Stimulated activated CD8-positive, alpha-beta memory T cell treated with anti-CD3 and anti-CD28 coated beads, Interleukin-4, amount 100 ng/mL, for 48 hours (primary cell): ENCODE measurements around the gene GPR143.
"Not testable (repeated sequence)": the region's sequence is repeated elsewhere in the genome, so short reads cannot be mapped to it uniquely, and the experiment has no call there.

ENCODE experiments used
- DNase-seq: peaks from one replicate; pipeline ENCODE4 v3.0.0-alpha.2; 2020

Gene GPR143

DNA sequence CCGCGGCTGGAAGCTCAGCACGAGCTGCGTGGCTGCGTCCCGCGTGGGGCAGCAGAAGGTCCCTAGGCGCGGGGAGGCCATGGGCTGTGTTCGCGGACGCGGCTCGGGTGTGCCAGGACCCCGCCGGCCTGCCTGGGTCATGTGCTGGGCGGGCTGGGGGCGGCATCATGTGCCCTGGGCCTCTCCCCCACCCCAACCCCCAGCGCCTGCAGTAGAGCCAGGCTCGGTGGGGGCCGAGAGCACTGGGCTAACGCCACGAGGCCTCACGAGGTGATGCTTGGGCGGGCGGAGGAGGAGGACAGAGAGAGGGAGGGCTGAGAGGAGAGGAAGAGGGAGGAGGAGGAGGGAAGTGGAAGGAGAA lies at the start of gene GPR143:
Gene GPR143 (minus strand): TSS at position 111 of the 361 bp plus-strand sequence. CDS start 30 bp downstream, at position 81.
- DNase-seq = no peak

DNA sequence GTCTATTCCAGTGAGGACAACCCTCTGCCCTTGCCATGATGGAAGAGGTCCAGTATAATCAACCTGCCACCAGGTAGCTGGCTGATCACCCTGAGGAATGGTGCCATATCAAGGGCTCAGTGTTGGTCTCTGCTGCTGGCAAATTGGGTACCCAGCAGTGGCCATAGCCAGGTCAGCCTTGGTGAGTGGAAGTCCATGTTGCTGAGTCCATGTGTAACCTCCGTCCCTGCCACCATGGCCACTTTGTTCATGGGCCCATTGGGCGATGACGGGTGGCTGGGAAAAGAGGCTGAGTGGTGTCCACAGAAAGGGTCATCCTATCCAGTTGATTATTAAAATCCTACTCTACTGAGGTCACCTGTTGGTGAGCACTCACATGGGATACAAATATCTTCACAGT lies 45.4 kb upstream of the GPR143 start:
- not testable (repeated sequence) for DNase-seq

DNA sequence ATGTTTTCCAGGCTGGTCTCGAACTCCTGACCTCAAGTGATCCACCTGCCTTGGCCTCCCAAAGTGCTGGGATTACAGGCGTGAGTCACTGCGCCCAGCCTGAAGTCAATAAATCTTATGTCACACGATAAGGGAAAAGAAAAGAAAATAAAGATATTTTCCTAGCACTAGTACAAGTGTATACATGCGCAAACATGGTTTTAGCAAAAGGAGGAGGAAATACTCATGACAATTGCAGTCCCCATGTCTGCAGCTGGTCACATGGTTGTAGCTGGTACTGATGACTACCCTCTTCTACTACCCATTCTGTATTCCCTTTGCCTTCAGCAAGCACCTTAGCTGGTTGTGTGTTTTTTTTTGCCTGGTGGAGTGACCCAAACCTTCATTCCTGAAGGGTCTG lies 44.2 kb upstream of the GPR143 start:
- not testable (repeated sequence) for DNase-seq

DNA sequence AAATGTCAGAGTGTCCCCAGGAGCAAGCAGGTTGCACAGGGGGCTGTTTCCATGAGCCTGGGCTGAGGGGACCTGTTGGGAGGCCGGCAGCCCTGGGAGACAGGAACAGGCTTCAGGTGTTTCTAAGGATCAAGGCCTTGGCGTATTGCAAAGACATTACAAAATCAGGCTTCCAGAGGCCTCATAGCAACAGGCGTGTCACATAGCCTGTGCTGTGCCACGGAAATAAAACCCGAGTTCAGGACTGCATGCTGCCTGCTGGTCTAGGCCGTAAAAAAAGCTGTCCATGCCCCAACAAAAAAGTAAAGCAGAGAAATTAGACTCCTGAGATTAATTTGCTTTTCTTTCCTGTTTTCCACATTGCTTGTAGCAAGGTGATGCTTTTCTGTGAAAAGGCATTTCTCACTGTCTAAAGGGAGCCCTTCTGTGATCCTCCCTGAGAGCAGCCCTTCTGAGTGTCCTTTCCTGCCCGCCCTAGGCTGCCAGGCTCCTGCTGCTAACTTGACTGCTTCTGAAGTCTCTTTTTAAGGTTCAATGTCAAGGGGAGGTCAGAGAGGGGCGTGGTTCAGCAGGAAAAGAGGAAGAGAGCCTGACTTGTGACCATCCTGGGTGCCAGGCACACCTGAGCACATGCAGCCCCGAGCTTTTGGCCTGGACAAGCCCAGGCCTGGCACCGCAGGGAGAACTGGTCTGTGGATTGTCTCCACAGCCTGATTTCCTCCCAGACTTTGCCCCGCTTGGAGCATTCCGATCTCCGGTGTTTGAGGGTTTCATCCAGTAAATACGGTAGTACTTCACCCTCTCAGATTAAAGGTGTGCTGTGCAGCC lies 41.9 kb upstream of the GPR143 start:
- DNase-seq = no peak

DNA sequence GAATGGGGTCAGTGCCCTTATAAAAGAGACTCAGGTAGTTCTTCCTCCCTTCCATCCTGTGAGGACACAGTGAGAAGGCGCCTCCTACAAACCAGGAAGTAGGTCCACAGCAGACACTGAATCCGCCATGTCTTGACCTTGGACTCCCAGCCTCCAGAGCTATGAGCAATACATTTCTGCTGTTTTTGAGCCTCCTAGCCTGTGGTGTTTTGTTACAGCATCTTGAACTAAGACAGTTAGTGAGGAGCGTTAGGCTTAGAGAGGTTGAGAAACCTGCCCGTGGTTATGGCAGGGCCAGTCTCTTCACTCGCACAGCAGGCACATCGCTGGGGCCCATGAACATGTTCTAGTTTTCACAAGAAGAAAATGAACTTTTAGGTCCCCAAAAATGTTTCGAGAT lies 40.3 kb upstream of the GPR143 start:
- DNase-seq = no peak

DNA sequence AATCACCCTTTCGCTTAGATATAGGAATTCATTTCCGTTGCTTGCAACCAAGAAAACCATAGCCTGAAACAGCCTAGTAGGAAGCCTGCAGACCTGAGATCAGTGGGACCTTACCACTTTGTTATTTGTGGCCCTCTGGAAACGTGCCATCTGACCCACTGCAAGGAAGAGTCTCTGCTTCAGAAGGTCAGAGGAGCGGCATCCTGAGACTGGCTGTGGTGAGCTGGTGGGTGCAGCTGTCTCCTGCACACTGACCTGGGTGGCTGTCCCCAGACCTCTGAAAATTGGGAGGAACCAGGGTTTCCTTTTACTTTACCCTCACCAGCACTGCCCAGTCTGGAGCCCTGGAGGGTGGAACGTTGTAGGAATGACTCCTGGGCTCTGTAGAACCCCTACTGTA lies 38.8 kb upstream of the GPR143 start:
- no peak for DNase-seq

DNA sequence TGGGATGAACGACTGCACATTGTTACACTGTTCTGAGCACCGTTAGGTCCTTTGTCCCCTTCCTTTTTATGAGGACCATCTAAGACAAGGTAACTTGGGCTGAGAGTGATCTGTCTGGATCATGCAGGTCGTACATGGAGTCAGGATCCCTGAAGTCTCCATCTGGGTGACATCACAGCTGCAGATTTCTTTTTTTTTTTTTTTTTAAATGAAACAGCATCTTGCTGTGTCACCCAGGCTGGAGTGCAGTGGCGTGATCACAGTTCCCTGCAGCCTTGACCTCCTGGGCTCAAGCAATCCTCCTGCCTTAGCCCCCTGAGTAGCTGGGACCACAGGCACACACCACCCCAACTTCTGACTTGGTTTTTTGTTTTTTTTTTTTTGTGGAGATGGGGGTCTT lies 37.1 kb upstream of the GPR143 start:
- no peak for DNase-seq

DNA sequence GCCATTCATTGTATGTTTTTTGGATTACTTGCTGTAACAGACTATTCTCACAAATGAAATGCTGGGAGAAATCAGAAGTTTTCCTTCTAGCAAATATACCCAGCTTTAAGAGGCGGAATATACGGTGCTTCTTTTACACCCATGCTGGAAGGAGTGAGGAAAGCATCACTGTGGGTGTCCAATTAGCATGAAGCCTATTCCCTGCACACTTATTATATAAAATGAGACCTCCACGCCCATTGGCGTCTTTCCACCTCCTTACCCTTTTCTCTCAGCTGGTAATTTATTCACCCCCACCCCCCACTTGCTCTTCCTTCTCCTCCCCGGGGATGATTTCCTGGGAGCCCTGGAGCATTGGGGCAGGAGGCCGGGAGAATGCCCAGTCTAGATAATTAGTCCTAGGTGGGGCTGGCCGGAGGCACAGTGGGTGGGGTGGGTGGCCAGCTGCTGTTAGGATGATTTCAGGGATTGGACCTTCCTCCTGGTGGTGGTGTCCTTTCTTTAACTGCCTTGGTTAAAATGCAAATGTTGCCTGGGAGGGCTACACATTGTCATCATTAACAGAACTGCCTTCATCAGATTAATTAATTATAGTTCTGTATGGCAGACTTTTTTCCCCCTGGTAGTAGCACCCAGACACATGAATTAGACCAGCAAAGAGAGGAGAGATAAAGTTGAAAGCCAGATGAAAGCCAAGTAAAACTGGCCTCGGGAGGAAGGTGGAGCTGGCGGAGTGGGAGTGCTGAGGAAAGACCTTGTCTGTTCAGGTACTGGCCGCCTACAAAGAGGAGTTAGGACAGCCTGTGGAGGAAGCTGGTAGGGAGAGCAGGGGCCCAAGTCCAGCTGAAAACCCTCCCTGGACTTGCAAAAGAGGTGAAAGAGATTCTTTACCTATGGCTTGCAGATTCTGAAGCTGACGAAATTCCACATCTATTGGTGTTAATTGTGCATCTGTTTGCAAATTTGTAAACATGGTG lies 32.0 kb upstream of the GPR143 start:
- no peak for DNase-seq

DNA sequence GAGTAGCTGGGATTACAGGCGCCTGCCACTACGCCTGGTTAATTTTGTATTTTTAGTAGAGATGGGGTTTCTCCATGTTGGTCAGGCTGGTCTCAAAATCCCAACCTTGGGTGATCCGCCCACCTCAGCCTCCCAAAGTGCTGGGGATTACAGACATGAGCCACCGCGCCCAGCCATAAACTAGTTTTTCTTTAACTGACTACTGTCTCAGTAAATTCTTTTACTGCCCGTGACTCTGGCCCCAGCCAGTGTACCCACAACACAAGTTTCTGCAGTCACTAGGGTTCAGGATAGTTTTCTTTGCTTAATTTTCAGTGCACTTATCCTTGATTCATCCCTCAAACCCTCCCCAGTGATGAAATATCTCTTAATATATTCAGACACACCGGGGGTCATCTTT lies 28.8 kb upstream of the GPR143 start:
- no peak for DNase-seq

DNA sequence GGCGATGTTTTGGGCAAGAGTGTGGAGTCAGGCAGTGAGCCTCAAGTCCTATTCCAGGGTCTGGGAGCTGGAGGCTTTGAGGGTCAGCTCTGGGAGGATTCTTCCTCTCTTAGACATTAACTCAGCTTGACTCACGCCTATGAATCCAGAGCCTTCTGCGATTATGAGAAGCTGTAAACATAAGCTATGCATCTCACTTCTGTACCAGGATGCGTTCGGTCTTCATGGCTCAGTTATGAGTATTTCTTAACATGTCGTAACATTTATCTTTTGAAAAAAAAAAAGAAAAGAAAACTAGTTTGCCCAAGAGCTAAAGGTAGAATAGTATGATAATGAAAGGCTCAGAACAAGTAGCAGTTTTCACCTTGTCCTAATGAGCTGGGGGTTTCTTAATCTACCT lies 25.2 kb upstream of the GPR143 start:
- DNase-seq = no peak

DNA sequence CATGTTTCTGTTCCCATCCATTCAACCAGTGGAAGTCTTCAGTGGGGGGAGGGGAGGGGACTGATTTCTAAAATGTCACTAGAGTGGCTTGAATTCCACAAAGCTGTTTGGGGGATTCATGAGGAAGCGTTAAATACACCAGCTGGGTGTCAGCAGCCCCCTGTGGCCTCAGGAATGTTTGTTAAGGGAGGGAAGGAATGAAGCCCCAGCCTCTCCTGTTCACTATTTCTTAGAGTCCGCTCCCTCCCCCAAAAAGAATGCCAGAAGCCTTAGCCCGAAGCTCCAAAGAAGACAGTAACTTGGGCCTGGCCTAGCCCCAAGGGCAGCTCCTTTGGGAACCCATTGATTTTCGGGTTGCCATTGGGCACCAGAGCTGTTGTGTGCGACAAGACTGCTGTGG lies 23.9 kb upstream of the GPR143 start:
- no peak for DNase-seq

DNA sequence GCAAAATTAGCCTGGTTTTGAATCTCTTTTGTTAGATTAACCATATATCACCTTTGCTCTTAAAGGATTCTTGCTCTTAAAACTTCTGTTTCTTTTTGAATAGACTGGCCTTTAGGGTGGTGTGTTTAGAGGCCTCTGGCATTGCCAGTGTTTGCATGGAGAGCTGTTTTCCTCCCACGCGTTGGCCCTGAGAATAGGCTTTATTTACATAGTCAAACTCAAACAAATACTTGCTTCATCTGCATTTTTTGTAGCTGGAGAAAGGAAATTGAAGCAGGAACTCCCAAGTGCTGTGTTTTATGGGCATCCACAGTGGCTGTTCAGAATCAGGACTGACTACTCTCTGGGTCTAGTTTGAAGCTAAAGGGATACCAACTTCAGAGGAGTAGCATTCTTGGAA lies 23.3 kb upstream of the GPR143 start:
- DNase-seq = no peak

DNA sequence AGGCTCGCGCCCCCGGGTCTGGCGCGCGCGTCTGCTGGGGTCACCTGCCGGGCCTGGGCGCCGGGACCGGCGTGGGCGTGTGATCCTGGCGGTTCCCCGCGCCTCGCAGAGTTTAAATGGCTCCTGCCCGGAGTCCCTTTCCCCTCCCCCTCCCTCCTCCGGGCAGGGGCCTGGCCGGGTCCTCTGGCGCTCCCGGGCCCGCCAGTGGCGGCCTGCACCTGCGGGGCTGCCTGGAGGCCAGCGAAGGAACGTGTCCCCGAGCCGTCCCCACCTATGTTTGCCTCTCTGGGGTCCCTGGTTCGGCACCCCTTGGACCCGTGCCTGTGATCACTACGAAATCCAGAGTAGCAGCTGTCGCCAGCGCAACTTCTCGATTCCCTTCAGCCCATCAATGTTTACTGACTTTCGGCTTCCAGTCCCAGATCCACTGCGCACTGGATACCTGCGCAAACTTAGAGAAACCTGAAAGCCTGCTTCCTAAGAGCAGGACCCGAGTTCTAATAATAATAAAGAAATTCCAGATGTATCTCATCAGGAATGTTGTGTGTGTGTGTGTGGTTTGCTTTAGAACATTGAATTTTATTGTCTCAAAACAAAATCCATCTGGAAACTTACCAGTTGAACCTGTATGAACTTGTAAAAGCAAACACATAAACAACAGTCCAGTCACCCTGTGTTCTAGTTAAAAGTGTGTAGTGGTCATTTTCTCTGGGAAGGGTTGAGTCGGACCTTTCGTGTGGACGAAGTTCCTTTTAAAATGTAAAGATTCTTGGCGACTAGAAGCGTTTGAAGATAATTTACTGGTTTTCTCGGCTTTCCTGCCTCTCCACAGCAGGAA lies 21.4 kb upstream of the GPR143 start:
- DNase-seq = no peak

DNA sequence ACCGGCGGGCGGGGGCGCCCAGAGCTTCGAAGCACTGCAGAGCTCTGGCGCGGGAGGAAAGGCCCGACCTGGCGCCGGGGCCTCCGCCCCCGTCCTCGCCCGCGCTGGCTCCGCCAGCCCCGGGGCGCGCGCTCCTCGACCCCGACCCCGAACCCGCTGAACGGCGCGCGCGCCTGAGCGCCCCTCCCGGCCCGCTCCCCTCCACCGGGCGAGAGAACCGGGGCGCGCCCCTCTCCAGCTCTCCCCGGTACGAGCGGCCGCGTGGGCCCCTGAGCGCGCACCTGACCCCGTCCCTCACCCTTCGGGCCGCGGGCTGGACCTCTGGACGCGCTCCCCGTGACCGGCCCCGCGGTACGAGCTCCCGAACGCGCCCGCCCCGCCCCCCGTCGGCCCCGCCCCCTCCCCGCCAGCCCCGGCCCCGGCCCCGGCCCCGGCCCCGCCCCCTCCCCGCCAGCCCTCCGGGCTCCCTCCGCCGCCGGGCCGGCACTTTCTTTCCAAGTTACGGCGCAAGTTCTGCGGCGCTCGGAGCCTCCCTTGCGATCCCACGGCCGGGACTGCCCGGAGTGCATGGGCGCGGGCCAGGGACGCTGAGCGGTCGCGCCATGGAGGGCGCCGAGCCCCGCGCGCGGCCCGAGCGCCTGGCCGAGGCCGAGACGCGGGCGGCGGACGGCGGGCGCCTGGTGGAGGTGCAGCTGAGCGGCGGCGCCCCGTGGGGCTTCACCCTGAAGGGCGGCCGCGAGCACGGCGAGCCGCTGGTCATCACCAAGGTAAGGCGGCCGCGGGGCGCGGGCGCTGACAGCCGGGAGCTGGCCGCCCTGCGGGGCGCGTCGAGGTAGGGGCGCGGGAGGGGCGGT lies 20.5 kb upstream of the GPR143 start, which contains the start of gene SHROOM2:
Gene SHROOM2 (plus strand): TSS at position 486 of the 854 bp plus-strand sequence. CDS start 117 bp downstream, at position 603.
- peak; percentile 18 for DNase-seq

DNA sequence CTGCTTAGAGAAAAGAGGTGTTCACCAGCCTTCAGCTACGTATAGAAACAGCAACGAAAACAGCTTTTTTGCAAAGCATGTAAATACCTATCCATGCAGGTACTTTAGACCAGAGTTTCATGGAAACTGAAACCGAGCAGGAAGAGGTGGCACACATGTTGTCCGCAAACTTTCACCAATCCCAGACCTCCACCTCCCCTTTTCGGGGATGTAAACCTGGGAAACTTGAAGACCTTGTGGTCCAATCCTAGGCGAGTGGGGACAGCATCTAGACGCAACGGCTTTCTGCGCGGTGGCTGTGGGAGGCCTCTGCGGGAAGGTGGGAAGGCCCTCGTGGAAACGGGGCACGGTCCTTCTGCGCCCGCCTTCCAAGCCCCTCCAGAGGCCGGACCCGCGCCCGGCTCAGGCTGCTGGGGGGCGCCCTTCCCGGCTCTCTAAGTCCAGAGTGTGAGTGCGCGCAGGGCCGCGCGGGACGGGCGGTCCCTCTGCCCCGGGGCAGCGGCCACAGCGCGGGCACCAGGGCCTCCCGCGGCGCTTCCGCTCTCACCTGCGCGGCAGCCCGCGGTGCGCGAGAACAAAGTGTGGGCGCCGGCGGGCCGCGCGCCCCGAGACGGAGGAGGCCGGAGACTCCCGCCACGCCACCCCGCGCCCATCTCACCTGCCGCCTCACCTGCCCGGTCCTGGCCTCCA lies 19.8 kb upstream of the GPR143 start:
- no peak for DNase-seq

DNA sequence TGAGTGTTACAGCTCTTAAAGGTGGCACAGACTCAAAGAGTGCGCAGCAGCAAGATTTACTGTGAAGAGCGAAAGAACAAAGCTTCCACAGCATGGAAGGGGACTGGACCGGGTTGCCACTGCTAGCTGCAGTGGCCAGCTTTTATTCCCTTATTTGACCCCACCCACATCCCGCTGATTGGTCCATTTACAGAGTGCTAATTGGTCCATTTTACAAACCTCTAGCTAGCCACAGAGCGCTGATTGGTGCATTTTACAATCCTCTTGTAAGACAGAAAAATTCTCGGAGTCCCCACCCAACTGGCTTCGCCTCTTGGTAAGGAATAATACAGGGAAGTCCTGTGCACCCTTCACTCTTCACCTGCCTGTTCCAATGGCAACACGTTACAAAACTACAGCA lies 18.7 kb upstream of the GPR143 start:
- DNase-seq = no peak

DNA sequence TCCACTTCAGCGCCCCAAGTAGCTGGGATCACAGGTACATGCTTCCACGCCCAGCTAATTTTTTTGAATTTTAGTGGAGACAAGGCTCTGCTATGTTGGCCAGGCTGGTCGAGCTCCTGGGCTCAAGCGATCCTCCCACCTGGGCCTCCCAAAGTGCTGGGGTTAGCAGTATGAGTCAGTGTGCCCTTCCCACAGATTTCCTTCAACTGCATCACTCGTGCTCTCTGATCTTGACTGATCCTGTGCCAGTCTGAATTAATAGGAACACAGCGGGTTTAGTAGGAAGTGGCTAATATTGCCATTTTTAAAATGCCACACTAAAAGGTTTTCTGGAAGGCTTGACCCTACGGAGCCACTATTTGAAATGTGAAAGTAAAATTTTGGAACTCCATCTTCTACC lies 16.3 kb upstream of the GPR143 start:
- no peak for DNase-seq

DNA sequence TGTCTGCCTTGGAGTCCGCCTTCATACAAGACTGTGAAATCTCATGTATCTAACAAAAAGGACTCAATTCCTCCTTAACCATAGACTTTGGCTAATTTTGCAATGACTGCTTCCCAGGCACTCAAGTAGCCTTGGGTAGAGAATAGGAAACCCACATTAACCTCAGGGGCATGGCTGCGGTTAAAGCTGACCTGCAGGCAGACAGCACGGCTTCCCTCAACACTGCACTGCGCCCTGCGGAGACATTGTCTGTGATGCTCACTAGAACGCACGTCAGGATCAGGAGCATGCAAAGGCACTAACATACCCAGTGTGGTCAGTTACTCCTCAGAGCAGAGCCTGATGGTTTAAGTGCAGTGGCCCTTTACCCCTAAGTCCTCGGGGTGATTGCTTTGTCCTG lies 10.3 kb upstream of the GPR143 start:
- no peak for DNase-seq

DNA sequence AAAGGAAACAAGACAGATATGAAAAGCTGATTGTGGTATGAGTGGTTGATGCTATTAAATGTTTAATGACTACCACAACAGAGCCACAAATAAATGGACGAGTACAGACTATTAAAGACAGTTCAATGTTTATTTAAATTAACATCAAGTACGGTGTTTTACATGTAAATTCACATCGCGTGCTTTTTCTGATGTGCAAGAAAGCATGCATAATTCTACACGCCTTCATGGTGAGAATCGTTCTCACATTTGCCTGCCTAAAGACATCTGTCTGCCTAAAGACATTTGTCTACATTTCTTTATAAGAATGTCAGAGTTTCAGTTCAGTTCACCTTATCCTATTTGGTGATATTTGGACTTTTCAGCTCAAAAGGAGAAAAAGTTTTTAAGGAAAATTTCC lies 7.3 kb upstream of the GPR143 start:
- no peak for DNase-seq

DNA sequence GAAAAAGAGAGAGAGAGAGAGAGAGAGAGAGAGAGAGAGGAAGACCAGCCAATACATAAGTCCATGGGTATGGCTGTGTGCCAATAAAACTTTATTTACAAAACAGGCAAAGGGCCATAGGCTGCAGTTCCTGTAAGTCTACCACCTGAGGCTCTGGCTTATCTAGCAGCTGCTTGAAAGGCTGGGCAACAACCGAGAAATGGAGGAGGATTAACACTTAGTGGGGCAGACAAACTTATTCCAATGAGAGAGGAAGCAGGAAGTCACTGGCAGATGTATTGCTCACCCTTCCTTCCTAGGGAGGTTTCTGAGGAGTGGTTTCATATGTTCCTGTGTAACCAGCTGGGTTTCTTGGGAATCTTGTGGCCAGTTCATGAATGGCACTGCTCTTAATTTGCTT lies 4.7 kb upstream of the GPR143 start:
- no peak for DNase-seq

DNA sequence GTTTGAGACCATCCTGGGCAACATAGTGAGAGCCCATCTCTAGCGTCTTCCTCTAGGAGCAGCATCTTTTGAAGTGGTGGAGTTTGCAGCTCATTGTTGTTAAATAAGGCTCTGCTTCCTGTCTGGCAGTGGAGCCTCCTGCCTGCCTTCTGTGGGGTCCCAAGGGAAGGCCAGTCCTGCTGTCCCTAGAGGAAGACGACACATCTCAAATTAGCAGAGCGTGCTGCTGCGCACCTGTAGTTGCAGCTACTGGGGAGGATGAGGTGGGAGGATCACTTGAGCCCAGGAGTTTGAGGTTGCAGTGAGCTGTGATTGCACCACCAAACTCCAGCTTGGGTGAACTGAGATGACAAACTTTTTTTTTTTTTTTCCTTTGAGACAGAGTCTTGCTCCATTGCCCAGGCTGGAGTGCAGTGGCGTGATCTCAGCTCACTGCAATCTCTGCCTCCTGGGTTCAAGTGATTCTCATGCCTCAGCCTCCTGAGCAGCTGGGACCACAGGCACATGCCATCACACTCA lies 2.7 kb upstream of the GPR143 start:
- not testable (repeated sequence) for DNase-seq
